Ascending aorta (tissue), 2 donors: ENCODE results near the gene HES1. TPM values are rescaled to one million over a fixed set of nuclear protein-coding genes. Genes with fewer than 3 reads are reported as not detected.

Experiments
- DNase-seq, 2 donors: peaks; one replicate each; pipeline ENCODE4 v3.0.0-alpha.2; 2019; ENCODE audit warnings: low spot score in 2 of 2
- H3K27ac ChIP-seq, 2 donors: fragments of 200-600 bp; sonication (generic); one replicate each; pipeline ENCODE4 v1.5.1; 2016 to 2017; ENCODE audit warnings: mild to moderate bottlenecking in 1 of 2
- H3K27me3 ChIP-seq: fragments of 200-600 bp; sonication (generic); one replicate; pipeline ENCODE4 v1.5.1; 2017
- H3K36me3 ChIP-seq, 2 donors: fragments of 200-600 bp; sonication (generic); one replicate each; pipeline ENCODE4 v1.5.1; 2016
- H3K4me1 ChIP-seq, 2 donors: fragments of 200-600 bp; sonication (generic); one replicate each; pipeline ENCODE4 v1.5.1; 2016 to 2017; ENCODE audit warnings: mild to moderate bottlenecking in 1 of 2
- H3K4me3 ChIP-seq, 2 donors: fragments of 200-600 bp; sonication (generic); one replicate each; pipeline ENCODE4 v1.5.1; 2016 to 2017; ENCODE audit warnings: mild to moderate bottlenecking in 1 of 2
- H3K9me3 ChIP-seq, 2 donors: fragments of 200-600 bp; sonication (generic); one replicate each; pipeline ENCODE4 v1.5.1; 2016
- intact Hi-C: fragments of 100-400 bp; cut with DNase I; formaldehyde crosslinking; loops from one replicate; pipeline ENCODE4 v1.15.1; 2023
- total RNA-seq: library from RNA; depleted of rRNA; stranded (reverse); fragments of >200 nt; gene quantifications from one replicate; pipeline ENCODE4 v1.1.0, GENCODE V29; 2016
- TF ChIP-seq, protein P1 (sequence below), 3 experiments: fragments of 200-600 bp in 2 of 3; fragments of 450-650 bp in 1 of 3; sonication (generic) in 2 of 3; IDR thresholded peaks; one replicate each; pipeline ENCODE4 v1.5.1; 2016 to 2019; ENCODE audit warnings: antibody characterized with exemption in 3 of 3, mild to moderate bottlenecking in 1 of 3, moderate library complexity in 1 of 3

HES1 gene
- total RNA-seq, 1 donor from 2014 or later, result 22.6 TPM

DNA sequence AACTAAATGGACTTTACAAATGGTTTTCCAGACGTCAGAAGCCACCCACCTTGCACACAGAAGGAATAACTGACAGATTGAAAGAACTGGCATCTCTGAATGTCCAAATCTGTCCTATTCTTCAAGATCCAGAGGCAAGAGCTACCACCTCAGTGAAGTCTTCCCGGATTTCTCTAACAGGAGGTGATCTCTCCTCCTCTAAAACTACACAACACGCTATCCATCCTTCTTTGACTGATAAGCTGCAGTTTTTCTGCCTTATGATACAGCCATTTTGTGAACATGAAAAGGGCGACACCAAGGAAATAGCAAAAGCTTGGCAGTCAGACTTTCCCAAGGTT, 37.1 kb upstream of the HES1 start:
- no peak overlapping the region for H3K4me3 ChIP-seq
- no peaks in the 10 kb centered on the region for H3K9me3 ChIP-seq
- H3K27me3 ChIP-seq, result no peaks in the 10 kb centered on the region
- TF ChIP-seq, protein P1, sequence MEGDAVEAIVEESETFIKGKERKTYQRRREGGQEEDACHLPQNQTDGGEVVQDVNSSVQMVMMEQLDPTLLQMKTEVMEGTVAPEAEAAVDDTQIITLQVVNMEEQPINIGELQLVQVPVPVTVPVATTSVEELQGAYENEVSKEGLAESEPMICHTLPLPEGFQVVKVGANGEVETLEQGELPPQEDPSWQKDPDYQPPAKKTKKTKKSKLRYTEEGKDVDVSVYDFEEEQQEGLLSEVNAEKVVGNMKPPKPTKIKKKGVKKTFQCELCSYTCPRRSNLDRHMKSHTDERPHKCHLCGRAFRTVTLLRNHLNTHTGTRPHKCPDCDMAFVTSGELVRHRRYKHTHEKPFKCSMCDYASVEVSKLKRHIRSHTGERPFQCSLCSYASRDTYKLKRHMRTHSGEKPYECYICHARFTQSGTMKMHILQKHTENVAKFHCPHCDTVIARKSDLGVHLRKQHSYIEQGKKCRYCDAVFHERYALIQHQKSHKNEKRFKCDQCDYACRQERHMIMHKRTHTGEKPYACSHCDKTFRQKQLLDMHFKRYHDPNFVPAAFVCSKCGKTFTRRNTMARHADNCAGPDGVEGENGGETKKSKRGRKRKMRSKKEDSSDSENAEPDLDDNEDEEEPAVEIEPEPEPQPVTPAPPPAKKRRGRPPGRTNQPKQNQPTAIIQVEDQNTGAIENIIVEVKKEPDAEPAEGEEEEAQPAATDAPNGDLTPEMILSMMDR (IDR thresholded peaks at IDR 0.05), result no peak
- peaks cover 0 to 14% of the 10 kb centered on the region in 2 donors for H3K4me1 ChIP-seq
- no peak for DNase-seq
- no peak overlapping the region for H3K27ac ChIP-seq
- no peaks in the 10 kb centered on the region for H3K36me3 ChIP-seq
- intact Hi-C loops, result no loop called here

DNA sequence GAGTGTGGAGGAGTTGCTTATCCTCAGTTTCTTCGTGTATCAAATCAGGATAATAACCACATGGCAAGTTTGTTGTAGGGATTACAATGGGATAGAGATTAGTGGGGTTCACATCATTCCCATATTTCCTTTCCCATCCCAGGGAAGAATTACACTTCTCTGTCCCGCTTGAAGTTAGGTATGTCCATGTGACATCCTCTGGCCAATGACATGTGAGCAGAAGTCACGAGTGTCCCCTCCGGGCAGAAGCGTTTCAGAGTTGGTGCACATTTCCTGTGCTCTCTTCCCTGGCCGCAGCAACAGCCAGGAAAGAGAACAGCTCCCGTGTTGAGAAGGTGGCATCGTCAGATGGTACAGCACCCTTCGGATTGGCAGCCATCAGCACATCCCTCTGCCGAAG, 36.7 kb upstream of the HES1 start:
- no peak overlapping the region for H3K27ac ChIP-seq
- TF ChIP-seq, protein P1 (IDR thresholded peaks at IDR 0.05), result no peak
- intact Hi-C loops, result no loop called here
- H3K4me3 ChIP-seq, result no peak overlapping the region
- H3K9me3 ChIP-seq, result no peaks in the 10 kb centered on the region
- H3K27me3 ChIP-seq, result no peaks in the 10 kb centered on the region
- H3K36me3 ChIP-seq, result no peaks in the 10 kb centered on the region
- no peak for DNase-seq
- peaks cover 0 to 14% of the 10 kb centered on the region in 2 donors for H3K4me1 ChIP-seq

DNA sequence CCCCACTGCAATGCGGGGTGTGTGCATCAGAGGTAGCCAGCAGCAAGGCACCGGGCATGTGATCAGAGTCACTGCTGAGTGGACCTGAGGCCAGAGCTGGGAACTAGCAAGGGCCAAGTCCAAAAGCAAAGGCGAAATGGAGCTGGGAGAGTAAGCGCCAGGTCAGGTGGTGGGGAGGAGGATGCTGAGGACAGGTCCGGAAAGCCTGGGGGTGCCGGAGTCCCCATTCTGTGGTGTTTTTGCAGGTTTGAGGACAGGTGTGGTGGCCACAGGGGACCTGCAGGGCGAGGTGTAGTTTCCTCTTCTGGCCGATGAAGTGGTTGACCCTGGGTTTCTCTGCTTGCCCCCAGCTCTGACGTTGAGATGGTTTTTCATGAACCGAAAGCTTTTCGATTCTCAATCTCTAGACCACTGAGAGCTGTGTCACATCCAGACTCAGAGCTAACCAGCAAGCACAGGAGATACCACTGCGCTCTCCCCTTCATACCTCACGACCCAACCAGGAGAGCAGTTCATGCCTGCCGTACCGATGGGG, 35.0 kb upstream of the HES1 start:
- Histone ChIP-seq H3K36me3 (no peaks in the 10 kb centered on the region), H3K4me1 (peaks cover 0 to 14% of the 10 kb centered on the region in 2 donors), H3K9me3 (no peaks in the 10 kb centered on the region), H3K27me3 (no peaks in the 10 kb centered on the region), H3K27ac (no peak overlapping the region), H3K4me3 (no peak overlapping the region)
- intact Hi-C loops, result no loop called here
- DNase-seq, result no peak
- TF ChIP-seq, protein P1 (IDR thresholded peaks at IDR 0.05), result no peak

- TF ChIP-seq, protein P1 (IDR thresholded peaks at IDR 0.05), result no peak
- H3K4me1 ChIP-seq, result peaks cover 0 to 14% of the 10 kb centered on the region in 2 donors
- H3K9me3 ChIP-seq, result no peaks in the 10 kb centered on the region
- H3K36me3 ChIP-seq, result no peaks in the 10 kb centered on the region
- intact Hi-C loops, result no loop called here
- H3K4me3 ChIP-seq, result no peak overlapping the region
- no peaks in the 10 kb centered on the region for H3K27me3 ChIP-seq
- H3K27ac ChIP-seq, result no peak overlapping the region
- no peak for DNase-seq
These were observed 34.1 kb upstream of the HES1 start for GRCh38 chr3:194101592-194102432.

- TF ChIP-seq, protein P1 (IDR thresholded peaks at IDR 0.05), result no peak
- Histone ChIP-seq H3K4me1 (peaks cover 0 to 10% of the 10 kb centered on the region in 2 donors), H3K36me3 (no peaks in the 10 kb centered on the region), H3K4me3 (no peak overlapping the region), H3K9me3 (no peaks in the 10 kb centered on the region), H3K27me3 (no peaks in the 10 kb centered on the region), H3K27ac (no peak overlapping the region)
- DNase-seq, result no peak
- intact Hi-C loops, result no loop called here
These were observed 33.5 kb upstream of the HES1 start for GRCh38 chr3:194102436-194102835.
